Measurements from ENCODE around the gene TRIP10.
A peak's percentile ranks its signal among the peaks of the same experiment; 100 is the strongest.
"Not testable (repeated sequence)": the region's sequence is repeated elsewhere in the genome, so short reads cannot be mapped to it uniquely, and the experiment has no call there.

The TRIP10 gene

DNA sequence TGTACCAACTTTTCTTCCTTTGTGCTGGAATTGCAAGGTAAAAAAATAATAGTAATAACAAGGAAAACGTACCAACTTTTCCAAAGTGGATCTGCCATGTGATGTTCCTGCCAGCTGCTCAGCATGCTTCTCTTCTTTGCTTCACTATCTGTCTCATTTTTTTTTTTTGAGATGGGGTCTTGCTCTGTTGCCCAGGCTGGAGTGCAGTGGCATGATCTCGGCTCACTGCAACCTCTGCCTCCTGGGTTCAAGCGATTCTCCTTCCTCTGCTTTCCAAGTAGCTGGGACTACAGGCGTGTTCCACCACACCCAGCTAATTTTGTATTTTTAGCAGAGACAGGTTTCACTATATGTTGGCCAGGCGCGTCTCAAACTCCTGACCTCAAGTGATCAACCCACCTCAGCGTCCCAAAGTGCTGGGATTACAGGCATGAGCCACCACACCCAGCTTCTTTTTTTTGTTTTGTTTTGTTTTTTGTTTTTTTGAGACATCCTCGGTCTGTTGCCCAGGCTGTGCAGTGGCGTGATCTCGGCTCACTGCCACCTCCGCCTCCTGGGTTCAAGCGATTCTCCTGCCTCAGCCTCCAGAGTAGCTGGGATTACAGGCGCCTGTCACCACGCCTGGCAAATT lies 60.8 kb downstream of the TRIP10 start:
- not testable (repeated sequence) for DNase-seq

GRCh38 chr19:6800991-6801484 lies 61.6 kb downstream of the TRIP10 start:
- DNase-seq, result peak in 1 of 14 donors; percentile 28

Data from C1 segment of cervical spinal cord (tissue), 14 donors.